NCI-H2029 (cell line): ENCODE data around the gene PRAF2.

Source experiments
- DNase-seq: peaks from one replicate; lab custom pipeline; 2025; lab: John Stamatoyannopoulos, UW

The PRAF2 gene

GRCh38 chrX:49072712-49073095, 1.1 kb downstream of the PRAF2 start:
- DNase-seq = no peak

GRCh38 chrX:49071877-49072711, 1.7 kb downstream of the PRAF2 start:
- no peak for DNase-seq

- DNase-seq = no peak
These were observed 2.8 kb downstream of the PRAF2 start for GRCh38 chrX:49070988-49071387.

- DNase-seq = no peak
These were observed 4.8 kb downstream of the PRAF2 start for GRCh38 chrX:49069038-49069437.

- DNase-seq = no peak
These were observed 6.3 kb downstream of the PRAF2 start for GRCh38 chrX:49067285-49068120.

GRCh38 chrX:49066690-49067089, 7.1 kb downstream of the PRAF2 start:
- no peak for DNase-seq

- DNase-seq = no peak
These were observed 7.5 kb downstream of the PRAF2 start for GRCh38 chrX:49066278-49066677.

- DNase-seq = no peak
These were observed 9.1 kb downstream of the PRAF2 start for GRCh38 chrX:49064735-49065134.

GRCh38 chrX:49064303-49064702, 9.5 kb downstream of the PRAF2 start:
- DNase-seq = no peak

- no peak for DNase-seq
These were observed 10.1 kb downstream of the PRAF2 start for GRCh38 chrX:49063715-49064114.

- no peak for DNase-seq
These were observed 11.9 kb downstream of the PRAF2 start for GRCh38 chrX:49061916-49062315.

- no peak for DNase-seq
These were observed 12.3 kb downstream of the PRAF2 start for GRCh38 chrX:49061490-49061889.

- DNase-seq = no peak
These were observed 12.9 kb downstream of the PRAF2 start for GRCh38 chrX:49060914-49061313.

- no peak for DNase-seq
These were observed 14.1 kb downstream of the PRAF2 start for GRCh38 chrX:49059681-49060085.

GRCh38 chrX:49059201-49059600, 14.6 kb downstream of the PRAF2 start:
- no peak for DNase-seq

GRCh38 chrX:49058794-49059193, 15.0 kb downstream of the PRAF2 start, which contains the start of gene CCDC120:
TSS of gene CCDC120 (plus strand) at chrX:49058999. CDS start at chrX:49062042, 3,043 bp downstream.
- DNase-seq = peak; percentile 16

GRCh38 chrX:49054073-49054762, 19.6 kb downstream of the PRAF2 start:
- no peak for DNase-seq

GRCh38 chrX:49053223-49054072, 20.4 kb downstream of the PRAF2 start:
- DNase-seq = peak; percentile 40

- no peak for DNase-seq
These were observed 29.9 kb downstream of the PRAF2 start for GRCh38 chrX:49043987-49044281.

GRCh38 chrX:49043220-49043986, 30.4 kb downstream of the PRAF2 start, which contains the start of gene TFE3:
TSS of gene TFE3 (minus strand) at chrX:49043357. CDS start at chrX:49043226, 131 bp downstream.
- peak; percentile 97 for DNase-seq
